ENCODE results near the gene CCDC183.

CCDC183 gene

DNA sequence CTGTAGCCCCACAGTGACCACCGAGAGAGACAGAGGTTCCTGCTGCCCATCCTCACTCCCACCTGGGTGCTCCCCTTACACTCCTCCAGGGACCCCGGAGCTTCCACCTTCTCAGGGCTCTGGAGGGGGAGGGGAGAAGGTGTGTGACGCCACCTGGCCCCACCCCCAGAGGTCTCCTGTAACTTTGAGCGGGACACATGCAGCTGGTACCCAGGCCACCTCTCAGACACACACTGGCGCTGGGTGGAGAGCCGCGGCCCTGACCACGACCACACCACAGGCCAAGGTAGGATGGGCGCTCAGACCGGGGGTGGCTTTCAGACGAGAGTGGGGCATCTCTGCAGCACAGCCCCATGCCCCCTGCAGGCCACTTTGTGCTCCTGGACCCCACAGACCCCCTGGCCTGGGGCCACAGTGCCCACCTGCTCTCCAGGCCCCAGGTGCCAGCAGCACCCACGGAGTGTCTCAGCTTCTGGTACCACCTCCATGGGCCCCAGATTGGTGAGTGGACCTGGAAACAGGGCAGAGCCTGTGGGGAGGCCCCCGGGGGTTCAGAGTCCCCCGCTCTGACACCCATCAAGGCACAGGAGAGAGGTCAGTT, 60.5 kb downstream of the CCDC183 start:
- peaks cover 0 to 30% (median 17%) of the 10 kb centered on the region in 4 donors for H3K4me1 ChIP-seq
- peaks cover 1 to 19% (median 9%) of the 10 kb centered on the region in 3 donors for H3K36me3 ChIP-seq
- DNase-seq: peak in 1 of 2 donors; percentile 64
- no peaks in the 10 kb centered on the region for H3K27me3 ChIP-seq
- no peaks in the 10 kb centered on the region for H3K9me3 ChIP-seq
- intact Hi-C loops (cut with DNase I; ENCODE audit: low total_unique reads): no loop called here
- TF ChIP-seq, protein P1, sequence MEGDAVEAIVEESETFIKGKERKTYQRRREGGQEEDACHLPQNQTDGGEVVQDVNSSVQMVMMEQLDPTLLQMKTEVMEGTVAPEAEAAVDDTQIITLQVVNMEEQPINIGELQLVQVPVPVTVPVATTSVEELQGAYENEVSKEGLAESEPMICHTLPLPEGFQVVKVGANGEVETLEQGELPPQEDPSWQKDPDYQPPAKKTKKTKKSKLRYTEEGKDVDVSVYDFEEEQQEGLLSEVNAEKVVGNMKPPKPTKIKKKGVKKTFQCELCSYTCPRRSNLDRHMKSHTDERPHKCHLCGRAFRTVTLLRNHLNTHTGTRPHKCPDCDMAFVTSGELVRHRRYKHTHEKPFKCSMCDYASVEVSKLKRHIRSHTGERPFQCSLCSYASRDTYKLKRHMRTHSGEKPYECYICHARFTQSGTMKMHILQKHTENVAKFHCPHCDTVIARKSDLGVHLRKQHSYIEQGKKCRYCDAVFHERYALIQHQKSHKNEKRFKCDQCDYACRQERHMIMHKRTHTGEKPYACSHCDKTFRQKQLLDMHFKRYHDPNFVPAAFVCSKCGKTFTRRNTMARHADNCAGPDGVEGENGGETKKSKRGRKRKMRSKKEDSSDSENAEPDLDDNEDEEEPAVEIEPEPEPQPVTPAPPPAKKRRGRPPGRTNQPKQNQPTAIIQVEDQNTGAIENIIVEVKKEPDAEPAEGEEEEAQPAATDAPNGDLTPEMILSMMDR (IDR thresholded peaks at IDR 0.05): no peak
- no peak overlapping the region for H3K27ac ChIP-seq
- H3K4me3 ChIP-seq: no peak overlapping the region

DNA sequence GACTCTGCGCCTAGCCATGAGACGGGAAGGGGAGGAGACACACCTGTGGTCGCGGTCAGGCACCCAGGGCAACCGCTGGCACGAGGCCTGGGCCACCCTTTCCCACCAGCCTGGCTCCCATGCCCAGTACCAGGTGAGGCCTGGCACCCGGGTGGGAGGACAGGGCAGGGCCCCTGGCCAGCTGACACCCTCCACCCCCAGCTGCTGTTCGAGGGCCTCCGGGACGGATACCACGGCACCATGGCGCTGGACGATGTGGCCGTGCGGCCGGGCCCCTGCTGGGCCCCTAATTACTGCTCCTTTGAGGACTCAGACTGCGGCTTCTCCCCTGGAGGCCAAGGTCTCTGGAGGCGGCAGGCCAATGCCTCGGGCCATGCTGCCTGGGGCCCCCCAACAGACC, 61.0 kb downstream of the CCDC183 start:
- Histone ChIP-seq H3K4me1 (peaks cover 0 to 30% (median 17%) of the 10 kb centered on the region in 4 donors), H3K4me3 (no peak overlapping the region)

More for the DNA sequence above, 61.0 kb downstream of the CCDC183 start:
- intact Hi-C loops (cut with DNase I; ENCODE audit: low total_unique reads): no loop called here
- TF ChIP-seq, protein P1 (IDR thresholded peaks at IDR 0.05): no peak
- Histone ChIP-seq H3K27me3 (no peaks in the 10 kb centered on the region), H3K27ac (no peak overlapping the region), H3K9me3 (no peaks in the 10 kb centered on the region), H3K36me3 (peaks cover 4 to 22% (median 14%) of the 10 kb centered on the region in 3 donors)
- DNase-seq: peak in 1 of 2 donors; percentile 62
